H7 (cell line): ENCODE measurements around the gene XCL2. TPM values are rescaled to one million over a fixed set of nuclear protein-coding genes. Genes with fewer than 3 reads are reported as not detected.
A peak's percentile ranks its signal among the peaks of the same experiment; 100 is the strongest.
"Not testable (repeated sequence)": the region's sequence is repeated elsewhere in the genome, so short reads cannot be mapped to it uniquely, and the experiment has no call there.

Experiments
- DNase-seq: peaks from one replicate; pipeline ENCODE4 v3.0.0; 2012
- H3K27me3 ChIP-seq: 2 replicates; pipeline ENCODE4 v1.6.0; 2011; ENCODE audit warnings: mild to moderate bottlenecking, low read length; ENCODE audit not compliant: control insufficient read depth, insufficient read depth
- H3K36me3 ChIP-seq: replicated peaks from 2 replicates; pipeline ENCODE4 v1.5.1; 2011; ENCODE audit warnings: low read length; ENCODE audit not compliant: control insufficient read depth, insufficient read depth
- H3K4me3 ChIP-seq: 2 replicates; pipeline ENCODE4 v1.5.1; 2011; ENCODE audit warnings: low read depth, mild to moderate bottlenecking, control low read depth, low read length, moderate library complexity; ENCODE audit not compliant: insufficient read depth
- total RNA-seq: library from RNA; depleted of rRNA; stranded (reverse); fragments of >200 nt; shearing (Covaris generic); gene quantifications from 2 replicates; pipeline ENCODE4 v1.2.3, GENCODE V29; 2014

XCL2 gene
- total RNA-seq, 1 experiment from 2014 or later, result not detected

GRCh38 chr1:168546553-168546895 is 2.7 kb upstream of the XCL2 start:
- not testable (repeated sequence) for H3K4me3 ChIP-seq, H3K36me3 ChIP-seq, DNase-seq, H3K27me3 ChIP-seq

DNA sequence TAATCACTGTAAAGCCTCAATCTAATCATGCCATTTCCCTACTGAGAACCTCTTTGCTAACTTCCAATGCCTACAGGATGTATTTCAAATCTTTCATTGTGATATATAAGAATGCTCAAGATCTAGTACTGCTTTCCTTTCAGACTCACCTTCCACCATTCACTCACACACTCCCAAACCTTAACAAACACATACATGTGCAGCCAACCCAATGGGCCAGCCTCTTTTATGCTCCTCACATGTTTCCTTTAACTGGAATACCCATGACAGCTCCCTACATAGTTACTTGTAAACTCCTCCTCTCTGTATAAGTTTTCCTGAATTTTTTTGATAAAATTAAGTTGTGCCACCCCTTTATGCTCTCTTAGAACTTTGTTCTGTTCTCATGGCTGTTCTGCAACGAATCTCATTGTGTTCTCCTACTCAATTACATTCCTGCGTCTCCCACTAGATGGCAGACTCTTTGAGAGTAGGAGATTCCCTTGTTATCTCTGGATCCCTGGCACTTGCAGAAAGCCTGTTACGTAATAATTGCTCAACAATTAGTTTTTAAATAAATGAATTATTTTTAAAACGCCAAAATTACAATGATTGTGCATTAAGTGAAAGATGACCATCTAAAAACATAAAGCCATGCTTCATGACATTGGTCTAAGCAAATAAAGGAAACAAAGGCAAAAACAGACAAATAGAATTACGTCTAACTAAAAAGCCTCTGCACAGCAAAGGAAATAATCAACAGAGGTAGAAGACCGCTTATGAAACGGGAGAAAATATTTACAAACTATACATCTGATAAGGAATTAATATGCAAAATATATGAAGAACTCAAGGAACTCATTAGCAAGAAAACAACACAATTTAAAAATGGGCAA is 2.1 kb upstream of the XCL2 start:
- DNase-seq, result peak; percentile 16
- not testable (repeated sequence) for H3K27me3 ChIP-seq, H3K4me3 ChIP-seq, H3K36me3 ChIP-seq

GRCh38 chr1:168542978-168543377 is 819 bp downstream of the XCL2 start:
- H3K4me3 ChIP-seq, H3K36me3 ChIP-seq, H3K27me3 ChIP-seq, DNase-seq: not testable (repeated sequence)

GRCh38 chr1:168540798-168541197 is 3.0 kb downstream of the XCL2 start:
- not testable (repeated sequence) for H3K36me3 ChIP-seq, H3K4me3 ChIP-seq, H3K27me3 ChIP-seq, DNase-seq

GRCh38 chr1:168535536-168535935 is 8.3 kb downstream of the XCL2 start:
- DNase-seq, result no peak
- no peaks in the 10 kb centered on the region for H3K27me3 ChIP-seq
- H3K4me3 ChIP-seq, result no peak overlapping the region
- H3K36me3 ChIP-seq, result no peaks in the 10 kb centered on the region

- H3K27me3 ChIP-seq, result no peaks in the 10 kb centered on the region
- no peak overlapping the region for H3K4me3 ChIP-seq
- no peak for DNase-seq
- H3K36me3 ChIP-seq, result no peaks in the 10 kb centered on the region
Observed at GRCh38 chr1:168531615-168532345, 12.0 kb downstream of the XCL2 start.

GRCh38 chr1:168529518-168529917 is 14.3 kb downstream of the XCL2 start:
- Histone ChIP-seq H3K27me3 (no peaks in the 10 kb centered on the region), H3K36me3 (no peaks in the 10 kb centered on the region), H3K4me3 (no peak overlapping the region)
- no peak for DNase-seq

- Histone ChIP-seq H3K27me3 (no peaks in the 10 kb centered on the region), H3K4me3 (no peak overlapping the region), H3K36me3 (no peaks in the 10 kb centered on the region)
- DNase-seq, result no peak
Observed at GRCh38 chr1:168521401-168522000, 22.3 kb downstream of the XCL2 start.

DNA sequence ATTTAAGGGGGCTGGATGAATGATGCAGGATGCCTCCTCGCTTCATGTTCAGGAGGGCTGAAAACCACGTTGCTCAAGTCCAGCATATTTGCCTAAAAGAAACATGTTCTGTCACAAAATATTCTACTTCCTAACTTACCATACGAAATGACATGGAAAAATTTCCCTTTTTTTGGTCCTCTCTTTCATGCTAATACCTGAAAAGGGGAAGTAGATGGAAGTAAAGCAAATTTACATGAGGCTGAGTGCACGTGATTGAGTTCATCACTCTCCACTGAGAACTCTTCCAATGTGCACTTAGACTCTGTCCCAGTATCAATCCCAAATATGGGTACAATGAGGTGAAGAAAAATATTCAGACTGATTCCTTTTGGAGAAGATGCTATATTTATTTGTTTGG is 23.0 kb downstream of the XCL2 start:
- H3K4me3 ChIP-seq, result no peak overlapping the region
- no peaks in the 10 kb centered on the region for H3K27me3 ChIP-seq
- H3K36me3 ChIP-seq, result no peaks in the 10 kb centered on the region
- DNase-seq, result no peak

DNA sequence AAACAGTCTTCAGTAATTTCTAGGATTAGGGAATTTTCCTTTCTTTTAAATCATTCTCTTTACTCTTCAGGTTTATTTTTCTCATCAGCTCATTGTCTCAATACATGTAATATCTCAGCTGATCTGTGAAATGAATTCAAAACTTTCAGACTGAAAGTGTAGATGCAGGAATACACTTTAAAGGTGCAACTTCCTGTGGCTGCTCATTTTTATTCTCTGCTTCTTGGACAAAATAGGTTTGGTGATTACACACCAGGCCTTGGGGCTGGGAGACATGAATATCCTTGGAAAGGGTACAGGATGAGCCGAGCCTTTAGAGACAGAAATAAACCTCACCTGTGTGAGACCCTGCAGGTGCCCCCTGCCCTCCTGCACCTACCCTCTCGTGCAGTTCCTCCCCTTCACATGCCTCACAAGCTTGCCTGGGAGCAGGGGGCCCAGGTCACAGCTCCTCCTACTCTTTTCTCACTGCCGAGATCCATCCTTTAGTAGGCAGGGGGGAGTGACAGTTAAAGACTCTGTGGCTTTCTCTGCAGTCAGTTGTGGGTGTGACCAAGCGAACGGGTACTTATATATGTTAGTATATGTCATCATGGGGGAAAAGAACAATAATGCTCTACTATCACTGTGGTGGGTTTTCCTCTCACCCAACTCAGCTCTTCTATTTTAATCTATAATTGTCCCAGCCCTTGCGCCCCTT is 23.6 kb downstream of the XCL2 start:
- peak; percentile 33 for DNase-seq
- H3K4me3 ChIP-seq, result no peak overlapping the region
- no peaks in the 10 kb centered on the region for H3K27me3 ChIP-seq
- no peaks in the 10 kb centered on the region for H3K36me3 ChIP-seq

DNA sequence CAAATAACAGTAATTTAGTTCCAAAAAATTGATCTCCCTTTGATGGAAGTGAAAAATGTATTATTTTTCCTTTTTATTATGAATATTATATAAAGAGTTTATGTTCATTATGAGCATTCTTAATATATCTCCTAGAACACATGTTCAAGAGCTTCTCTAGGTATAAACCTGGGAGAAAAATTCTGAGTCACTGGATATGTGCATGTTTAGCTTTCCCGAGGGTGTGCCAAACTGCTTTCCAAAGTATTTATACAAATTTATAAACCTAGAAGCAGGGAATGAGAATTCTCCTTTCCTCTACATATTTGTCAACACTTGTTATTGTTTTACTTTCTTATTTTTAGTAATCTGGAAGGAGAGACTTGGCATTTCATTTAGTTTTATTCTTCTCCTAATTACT is 25.0 kb downstream of the XCL2 start:
- H3K27me3 ChIP-seq, result no peaks in the 10 kb centered on the region
- H3K4me3 ChIP-seq, result no peak overlapping the region
- DNase-seq, result no peak
- H3K36me3 ChIP-seq, result no peaks in the 10 kb centered on the region

- no peak overlapping the region for H3K4me3 ChIP-seq
- no peaks in the 10 kb centered on the region for H3K27me3 ChIP-seq
- H3K36me3 ChIP-seq, result no peaks in the 10 kb centered on the region
- DNase-seq, result no peak
Observed at GRCh38 chr1:168518201-168518689, 25.6 kb downstream of the XCL2 start.

GRCh38 chr1:168514455-168514854 is 29.3 kb downstream of the XCL2 start:
- DNase-seq, result no peak
- no peaks in the 10 kb centered on the region for H3K27me3 ChIP-seq
- H3K4me3 ChIP-seq, result no peak overlapping the region
- H3K36me3 ChIP-seq, result no peaks in the 10 kb centered on the region

DNA sequence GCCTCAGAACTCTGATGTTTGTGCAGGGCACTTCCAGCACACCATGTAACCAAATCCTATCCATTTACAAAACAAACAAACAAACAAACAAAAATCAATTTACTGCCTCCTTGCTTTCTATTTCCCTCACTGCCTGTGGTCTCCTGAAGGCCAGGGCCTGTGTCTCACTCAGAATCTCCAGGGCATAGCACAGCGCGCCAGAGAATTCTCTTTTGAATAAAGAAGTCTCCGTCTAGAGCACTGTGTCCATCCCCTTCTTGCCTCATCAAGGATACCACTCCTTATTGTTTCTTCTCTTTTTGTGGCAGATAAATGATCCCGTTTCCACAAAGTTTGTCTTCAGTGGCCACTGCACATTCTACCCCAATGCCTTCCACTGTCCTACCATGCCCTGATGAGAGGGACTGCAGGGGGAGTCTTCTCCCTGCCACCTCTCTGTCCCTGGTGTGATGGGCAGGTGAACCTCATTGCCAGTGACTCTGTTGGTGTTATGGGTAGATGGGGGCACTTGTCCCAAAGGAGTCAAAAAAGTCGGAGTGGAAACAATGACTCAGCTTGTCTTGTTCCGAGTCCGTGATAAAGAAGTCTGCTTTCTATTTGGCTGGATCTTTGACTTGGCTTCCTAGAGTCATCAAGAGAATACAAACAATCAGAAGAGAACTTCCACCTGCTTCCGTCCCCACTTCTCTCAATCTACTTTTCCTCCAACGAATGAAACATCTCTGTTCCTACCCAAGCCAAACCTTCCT is 30.0 kb downstream of the XCL2 start:
- Histone ChIP-seq H3K4me3 (no peak overlapping the region), H3K36me3 (no peaks in the 10 kb centered on the region), H3K27me3 (no peaks in the 10 kb centered on the region)
- no peak for DNase-seq
